Measurements from ENCODE around the gene KLF3.

Gene KLF3

DNA sequence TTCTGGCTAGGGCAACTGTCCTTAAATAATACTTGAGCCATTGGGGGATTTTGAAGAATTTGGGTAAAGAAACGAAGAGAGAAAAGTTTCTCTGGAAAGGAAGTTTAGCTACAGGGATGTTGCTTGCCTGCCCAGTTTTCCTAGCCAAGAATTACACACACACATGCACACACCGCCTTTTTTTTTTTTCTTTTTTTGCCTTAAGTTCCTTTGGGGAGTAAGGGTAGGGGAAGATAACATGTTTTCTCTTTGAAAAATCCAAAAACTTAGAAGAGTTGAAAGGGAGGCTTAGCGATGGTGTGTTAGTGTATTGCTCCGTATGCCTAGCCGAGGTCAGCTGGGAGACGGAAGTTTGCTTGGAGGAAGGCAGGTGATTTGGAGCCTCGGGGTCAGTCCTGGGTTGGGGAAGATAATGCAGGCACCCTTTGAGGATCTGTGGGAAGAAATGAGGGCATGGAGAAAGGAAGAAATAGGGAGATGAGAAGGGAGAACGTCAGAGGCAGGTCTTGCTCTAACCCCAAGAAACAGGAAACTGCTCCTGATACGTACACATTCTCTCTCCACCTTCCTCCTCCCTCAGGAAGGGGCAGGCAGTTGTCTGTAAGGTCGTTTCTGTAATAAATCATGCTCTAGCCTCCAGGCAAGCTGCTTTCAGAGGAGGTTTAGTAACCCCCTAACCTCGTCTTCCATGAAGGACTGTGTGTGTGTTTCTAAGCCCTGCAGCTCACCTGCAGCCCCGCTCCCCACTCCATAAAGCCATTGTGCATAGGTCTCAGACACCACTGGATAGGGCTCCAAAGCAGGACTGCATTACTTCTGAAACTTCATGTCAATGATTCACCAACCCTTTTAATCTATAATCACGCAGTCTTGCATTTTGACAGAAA, 10.5 kb downstream of the KLF3 start:
- DNase-seq (ENCODE audit: low spot score) = peak; percentile 67

DNA sequence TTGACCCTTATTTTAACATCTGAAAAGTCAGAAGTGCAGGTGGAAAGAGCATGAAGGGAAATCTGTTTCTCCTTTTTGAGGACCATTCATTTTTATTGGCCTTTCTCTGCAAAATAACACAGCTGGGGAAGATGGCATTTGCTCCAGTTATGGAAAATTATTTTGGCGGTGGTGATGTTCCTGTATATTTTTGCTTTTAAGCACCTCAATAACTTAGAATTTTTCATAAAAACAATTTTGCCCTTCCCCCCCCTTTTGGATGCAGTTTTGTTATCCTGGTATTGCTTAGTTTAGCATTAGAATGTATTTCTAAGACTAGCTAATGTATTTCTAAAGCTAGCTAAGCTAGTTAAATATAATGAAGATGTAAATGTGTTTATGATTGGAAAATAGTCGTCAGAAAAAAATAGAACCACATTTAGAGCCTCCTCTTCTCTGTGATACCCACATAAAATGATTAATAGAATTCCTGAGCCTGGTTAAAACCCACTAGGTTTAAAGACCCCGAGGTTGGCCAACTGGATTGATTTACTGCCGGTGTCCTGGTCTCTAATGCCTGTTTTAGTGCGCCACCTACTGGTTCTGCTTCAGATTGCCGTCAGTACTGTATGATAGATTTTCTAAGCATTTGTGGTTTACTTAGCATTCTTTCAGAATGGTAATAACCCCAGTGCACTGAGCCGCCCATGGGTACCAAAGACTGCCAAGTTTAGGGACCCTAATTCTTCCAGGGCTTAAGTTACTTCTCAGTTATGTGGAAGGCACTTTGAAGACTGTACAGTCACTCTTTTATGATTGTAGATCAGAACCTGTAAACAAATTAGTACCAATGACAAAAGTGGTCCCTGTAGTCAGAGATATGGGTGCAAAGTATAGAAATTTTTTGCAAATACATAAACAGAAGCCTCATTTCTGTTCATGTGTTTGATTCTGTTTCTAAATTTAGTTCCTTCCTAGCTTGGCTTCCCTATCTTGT, 11.4 kb downstream of the KLF3 start:
- DNase-seq (ENCODE audit: low spot score) = peak; percentile 94

DNA sequence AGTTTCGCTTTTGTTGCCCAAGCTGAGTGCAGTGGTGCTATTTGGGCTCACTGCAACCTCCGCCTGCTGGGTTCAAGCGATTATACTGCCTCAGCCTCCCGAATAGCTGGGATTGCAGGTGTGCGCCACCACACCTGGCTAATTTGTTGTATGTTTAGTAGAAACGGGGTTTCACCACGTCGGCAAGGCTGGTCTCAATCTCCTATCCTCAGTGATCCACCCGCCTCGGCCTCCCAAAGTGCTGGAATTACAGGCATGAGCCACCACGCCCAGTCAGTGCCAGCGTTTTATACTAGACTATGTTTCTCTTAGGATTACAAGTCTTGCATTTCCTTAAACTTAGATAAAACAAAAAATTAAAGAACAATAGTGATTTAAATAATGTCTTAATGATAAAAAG, 13.0 kb downstream of the KLF3 start:
- no peak for DNase-seq (ENCODE audit: low spot score)

DNA sequence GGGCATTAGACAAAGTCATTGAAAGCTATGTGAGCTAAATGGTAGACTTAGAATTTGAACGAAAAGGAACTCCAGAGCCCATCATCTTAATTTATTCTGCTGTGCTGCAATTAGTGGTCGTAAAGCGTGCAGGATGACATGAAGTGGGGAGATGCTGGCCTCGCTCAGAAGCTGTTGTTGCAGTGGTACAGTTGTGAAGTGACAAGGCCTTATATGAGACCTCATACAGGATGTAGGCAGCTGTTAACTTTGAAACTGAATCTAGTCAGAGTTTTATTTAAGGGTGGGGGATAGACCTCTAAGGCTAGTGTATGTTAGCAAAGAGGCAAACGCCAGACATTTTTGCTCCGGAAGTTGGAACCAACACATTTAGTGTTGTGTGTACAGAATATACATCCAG, 13.4 kb downstream of the KLF3 start:
- DNase-seq (ENCODE audit: low spot score) = no peak

DNA sequence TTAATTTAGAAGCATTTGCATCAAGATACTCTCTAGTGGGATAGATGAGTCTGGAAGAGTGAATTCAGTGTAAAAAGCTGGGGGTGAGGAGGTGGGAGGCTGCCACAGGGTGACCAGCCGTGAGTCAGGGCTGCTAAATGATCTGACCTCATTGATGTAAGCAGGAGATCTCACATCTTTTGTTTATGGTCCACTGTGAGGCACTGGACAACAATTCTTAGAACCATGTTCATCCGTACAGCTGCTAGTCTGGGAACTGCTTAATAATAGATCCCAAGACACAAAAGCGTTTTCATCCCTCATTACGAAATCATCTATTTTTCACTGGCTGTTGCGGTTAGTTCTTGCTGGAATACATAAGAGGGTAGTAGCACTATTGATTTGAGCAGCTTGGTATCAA, 14.1 kb downstream of the KLF3 start:
- DNase-seq (ENCODE audit: low spot score) = no peak

DNA sequence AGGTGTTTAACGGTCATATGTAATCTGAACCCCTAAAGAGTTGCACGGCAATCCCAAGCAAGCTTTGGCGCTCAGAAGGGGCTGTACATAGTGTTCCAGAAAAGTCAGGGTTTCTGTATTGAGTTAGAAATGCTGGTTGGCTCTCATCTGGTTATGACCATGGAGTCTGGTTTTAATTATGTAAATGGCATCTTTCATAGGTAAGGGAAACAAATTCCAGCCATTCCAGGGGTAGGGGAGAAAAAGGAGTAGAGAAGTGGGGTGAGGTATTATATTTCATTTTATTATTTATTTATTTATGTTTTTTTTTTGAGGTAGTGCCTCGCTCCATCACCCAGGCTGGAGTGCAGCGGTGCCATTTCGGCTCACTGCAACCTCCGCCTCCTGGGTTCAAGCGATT, 15.9 kb downstream of the KLF3 start:
- DNase-seq (ENCODE audit: low spot score) = no peak

DNA sequence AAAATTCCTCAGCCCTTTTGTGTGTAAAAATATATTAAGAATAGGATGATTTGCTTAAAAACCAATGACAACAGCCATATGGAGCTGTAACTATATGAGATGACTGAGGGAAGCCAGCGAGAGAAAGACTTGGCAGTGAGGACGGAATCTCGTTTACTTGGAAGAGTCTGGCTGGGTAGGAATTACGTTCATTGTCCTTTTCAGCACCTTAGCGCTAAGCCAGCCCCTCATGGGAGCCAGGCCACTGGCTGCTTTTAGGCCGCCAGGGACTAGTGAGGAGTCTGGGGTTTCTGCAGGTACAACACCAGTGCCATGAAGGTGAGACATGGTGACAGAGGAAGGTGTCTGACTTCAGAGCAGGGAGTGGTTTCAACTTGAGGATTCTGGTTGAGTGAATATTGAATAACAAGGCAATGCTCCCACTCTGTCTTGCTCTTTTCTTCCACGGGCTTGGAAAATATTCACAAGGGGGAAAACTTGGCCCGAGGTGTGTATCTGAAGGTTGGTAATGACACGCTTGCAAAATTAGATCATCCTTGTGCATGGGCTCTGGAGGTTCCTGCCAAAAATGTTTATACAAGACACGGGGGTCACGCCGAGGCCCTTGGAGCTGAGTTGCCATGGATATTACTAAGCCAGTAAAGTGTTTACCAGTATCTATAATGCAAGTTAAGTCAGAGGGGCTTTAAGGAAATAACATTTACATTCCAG, 17.4 kb downstream of the KLF3 start:
- no peak for DNase-seq (ENCODE audit: low spot score)

DNA sequence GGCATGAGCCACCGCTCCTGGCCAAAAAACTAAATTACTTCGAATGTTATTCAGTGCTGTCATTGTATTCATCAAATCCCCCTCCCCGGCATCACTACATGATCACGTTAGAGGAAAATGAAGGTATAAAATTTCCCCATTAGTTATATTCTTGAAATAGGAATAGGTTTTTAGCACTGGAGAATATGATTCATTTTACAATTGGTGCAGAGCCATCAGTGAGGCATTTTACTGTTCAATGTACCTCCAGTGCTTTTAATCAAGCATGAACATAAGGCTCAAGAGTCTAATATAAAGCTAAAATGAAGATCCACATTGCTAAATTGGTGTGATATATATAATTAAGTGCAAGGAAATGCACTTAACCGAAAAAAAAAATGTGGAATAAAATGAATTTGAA, 18.3 kb downstream of the KLF3 start:
- no peak for DNase-seq (ENCODE audit: low spot score)

DNA sequence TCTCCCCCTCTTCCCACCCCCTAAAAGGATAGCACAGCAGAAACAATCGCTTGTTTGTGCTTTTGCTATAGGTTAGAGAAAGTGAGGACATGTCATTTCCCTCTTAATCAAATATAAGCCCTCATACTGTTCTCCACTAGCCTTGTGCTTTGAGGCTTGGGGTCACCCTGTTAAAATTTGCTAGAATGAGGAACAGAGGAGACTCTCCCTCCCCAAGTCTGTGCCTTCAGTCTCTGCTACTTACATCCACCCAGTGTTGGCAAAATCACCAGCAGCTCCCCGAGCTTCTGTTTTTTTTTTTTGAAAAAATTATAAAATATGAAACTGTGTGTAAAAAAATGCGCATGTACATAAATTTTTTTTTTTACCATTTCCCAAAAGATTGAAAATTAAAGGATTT, 19.3 kb downstream of the KLF3 start:
- DNase-seq (ENCODE audit: low spot score) = no peak

DNA sequence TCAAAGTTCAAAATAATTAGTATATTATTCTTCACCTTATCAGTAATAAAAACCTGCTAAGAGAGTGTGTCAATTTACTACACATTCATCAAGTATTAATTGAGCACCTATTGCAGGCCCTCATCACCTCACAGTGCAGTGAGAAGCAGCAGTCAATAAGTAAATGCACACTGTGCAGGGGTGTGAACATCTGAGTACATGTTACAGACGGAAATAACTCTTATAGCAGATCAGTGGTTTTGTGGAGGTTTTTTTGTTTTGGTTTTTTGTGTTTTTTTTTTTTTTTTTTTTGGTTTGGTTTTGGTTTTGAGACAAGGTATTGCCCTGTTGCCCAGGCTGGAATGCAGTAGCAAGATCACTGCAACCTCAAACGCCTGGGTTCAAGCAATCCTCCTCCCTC, 20.3 kb downstream of the KLF3 start:
- DNase-seq (ENCODE audit: low spot score) = no peak

DNA sequence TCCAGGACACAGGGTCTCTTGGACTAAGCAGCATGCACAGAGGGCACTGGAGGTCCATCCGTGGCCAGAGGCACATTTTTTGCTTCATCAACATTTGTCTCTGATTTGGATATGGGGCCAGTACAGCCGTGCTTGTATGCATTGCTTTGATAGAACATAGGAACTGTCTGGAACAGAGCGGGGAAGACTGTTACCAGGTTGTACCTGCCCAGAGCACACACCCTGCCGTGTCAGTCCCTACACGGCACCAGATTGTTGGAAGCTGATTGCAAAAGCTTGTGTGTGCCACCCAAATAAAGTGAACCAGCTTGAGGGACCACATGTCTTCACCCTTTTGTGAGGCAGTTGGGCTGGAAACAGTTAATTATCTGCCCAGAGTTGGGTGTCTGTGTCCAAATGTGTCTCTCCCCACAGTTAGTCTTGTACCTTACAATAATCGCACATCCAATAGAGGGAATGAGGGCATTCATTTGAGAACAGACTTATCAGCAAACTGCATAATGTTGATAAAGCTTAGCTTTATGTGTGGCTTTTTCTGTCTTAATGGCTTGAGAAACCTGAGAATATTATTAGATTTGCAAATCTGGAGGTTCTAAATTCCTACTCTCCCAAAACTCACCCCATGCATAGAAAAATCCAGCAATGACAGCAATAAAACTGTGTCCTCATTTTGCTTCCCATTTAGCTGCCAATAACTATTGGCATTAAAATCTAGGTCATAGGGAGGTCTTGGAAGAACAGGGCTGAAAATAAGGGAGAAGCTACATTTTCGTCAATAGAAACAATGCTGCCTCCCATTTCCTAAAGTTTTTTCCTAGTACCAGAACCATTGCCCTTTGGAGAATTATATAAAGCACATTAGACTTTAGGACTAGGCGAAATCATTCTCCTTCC, 21.2 kb downstream of the KLF3 start:
- DNase-seq (ENCODE audit: low spot score) = no peak

DNA sequence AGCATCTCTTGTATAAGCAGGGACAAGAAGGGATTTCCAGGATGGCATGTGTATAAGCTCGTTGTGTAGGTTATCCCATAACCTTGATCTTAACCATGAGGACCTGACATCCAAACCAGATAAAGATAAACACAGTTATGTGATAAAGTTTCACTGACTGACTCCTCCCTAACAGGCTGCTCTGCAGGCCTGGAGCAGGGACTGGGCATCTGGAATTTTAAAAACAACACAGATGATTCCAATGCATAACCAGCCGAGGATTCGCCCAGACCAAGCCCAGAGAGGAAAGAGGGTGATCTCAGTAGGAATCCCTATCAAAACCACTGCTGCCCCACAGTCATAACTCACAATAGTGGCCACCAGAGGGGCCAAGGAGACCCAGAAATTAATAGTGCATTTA, 22.7 kb downstream of the KLF3 start:
- DNase-seq (ENCODE audit: low spot score) = no peak

DNA sequence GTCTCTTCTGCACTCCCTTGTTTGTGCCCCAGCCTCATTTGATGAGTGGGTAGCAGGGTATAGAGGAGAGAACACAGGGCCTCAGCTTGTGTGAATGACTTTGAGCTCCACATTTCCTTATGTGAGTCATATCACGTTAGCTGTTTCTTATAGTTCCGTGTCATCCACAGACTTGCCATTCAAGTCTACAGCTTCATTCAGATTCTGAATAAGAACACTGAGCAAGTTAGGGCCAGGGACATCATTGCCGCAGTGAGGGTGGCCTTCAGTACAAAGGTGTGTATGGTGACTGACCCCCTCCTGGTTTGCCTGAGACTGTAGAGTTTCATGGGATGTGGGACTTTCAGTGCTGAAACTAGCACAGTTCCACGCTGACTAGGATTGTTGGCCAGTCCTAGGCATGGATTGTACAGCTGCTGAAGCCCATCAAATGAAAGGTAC, 23.6 kb downstream of the KLF3 start:
- DNase-seq (ENCODE audit: low spot score) = no peak

DNA sequence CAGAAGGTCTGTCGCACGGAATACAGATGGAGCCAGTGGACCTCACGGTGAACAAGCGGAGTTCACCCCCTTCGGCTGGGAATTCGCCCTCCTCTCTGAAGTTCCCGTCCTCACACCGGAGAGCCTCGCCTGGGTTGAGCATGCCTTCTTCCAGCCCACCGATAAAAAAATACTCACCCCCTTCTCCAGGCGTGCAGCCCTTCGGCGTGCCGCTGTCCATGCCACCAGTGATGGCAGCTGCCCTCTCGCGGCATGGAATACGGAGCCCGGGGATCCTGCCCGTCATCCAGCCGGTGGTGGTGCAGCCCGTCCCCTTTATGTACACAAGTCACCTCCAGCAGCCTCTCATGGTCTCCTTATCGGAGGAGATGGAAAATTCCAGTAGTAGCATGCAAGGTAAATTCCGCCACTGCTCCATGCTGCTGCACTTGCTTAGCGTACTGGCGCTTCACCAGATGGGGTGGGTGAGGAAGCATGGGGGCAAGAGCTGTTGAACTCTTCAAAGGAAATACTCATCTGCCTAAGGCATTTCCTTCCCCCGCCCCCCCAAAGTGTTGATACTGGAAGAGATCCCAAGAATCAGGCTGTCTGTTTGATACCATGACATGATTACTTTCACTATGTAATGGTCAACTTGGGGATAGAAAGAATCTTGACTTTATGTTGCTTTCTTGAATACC, 24.8 kb downstream of the KLF3 start:
- no peak for DNase-seq (ENCODE audit: low spot score)

DNA sequence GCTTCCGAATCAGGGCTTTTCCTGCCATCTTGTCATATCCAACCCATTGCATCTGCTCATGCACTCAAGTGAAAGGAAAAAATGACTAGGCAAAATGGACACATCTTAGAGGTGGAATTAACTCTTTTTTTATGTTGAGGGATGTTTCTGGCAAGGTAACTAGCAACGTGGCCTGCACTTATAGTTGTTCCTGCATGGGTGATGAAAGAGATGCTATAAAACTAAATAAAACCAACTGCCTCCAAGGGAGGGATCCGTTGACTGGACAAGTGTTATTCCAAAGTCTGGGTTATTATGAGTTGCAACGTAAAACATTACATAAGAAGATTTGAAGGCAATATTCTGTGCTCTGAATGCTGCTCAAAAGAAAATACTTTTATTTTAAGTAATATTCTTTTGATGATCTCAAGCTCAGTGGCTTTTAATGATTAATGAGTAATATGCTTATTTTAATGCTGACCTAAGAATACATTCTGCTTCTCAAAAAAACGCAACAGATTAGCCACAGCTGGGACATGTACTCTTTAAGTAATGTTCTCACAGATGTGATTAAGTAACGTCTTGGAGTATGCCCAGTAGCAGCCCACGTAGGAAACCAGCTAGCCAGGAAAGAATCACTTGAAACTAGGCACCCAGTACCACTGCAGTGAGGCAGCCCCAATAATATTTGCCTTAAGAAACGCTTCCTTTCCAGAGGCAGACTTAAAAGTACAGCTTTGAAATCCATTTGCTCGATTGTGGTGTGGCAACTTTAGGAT, 27.4 kb downstream of the KLF3 start:
- DNase-seq (ENCODE audit: low spot score) = no peak

DNA sequence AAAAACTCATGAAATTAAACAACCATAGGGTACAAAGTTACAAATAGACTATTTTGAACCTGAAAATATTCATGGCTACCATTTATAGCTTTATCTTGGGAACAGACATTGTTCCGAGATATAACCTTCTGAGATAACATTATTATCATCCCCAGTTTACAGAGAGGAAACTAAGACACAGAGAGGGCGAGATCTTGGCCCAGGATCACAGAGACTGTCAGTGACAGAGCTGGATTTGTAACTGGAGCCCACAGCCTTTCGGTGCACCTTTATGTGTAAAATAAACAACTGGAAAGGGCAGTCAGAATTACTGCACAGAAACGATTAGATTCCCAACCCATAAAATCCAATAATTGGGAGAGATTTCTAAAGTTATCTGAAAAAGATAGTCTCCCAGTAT, 28.4 kb downstream of the KLF3 start:
- no peak for DNase-seq (ENCODE audit: low spot score)

DNA sequence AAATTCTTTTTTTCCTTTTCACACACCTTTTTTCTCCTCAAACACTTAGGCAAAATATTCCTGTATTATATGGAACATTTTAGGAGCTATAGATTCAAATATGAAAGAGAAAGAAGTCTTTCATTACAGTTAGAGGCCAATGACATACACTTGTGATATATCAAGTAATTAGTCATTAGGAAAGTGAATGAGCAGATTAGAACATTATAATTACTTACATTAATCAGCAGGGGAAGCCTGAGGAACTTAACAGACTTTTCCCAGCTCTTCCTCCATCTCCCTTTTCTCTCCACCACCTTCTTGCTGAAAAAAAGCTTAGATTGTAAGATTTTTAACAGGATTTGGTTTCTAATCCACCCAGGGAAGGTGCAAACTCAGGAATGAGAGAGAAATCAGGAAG, 29.6 kb downstream of the KLF3 start:
- DNase-seq (ENCODE audit: low spot score) = peak; percentile 5

DNA sequence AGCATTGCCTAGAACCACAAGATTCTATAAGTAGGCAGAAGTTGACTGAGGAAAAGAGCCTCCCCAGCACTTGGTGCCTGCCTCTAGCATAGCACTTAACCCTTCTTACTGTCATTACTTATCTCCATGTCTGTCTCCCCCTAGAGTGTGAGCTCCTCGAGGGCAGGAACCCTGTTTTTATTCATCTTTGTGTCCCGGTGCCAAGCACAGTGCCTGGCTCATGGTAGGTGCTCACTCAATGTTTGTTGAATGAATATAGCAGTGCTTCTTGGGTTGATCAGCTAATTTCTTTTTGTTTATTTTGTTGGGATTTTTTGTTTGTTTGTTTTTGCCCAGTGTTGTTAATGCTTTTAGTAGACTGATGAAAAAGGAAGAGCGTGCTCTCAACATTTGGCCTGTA, 30.3 kb downstream of the KLF3 start:
- DNase-seq (ENCODE audit: low spot score) = peak; percentile 30

DNA sequence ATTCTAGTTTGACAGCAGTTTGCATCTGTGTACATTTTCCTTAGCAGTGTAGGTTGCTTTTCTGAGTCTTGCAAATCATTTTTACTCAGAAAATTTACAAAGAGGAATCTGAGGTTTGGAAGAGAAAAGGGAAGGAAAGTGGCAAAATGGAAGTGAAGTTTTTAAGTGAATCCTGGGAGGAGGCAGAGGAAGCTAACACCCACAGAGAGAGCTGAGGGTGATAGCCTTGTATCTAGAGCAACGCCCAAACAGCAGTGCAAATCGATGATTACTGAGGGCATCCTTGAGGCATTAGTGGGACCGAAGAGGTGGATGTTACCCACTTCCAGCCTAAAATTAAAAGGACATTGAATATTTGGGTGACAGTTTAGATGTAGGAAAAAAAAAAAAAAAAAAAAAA, 31.8 kb downstream of the KLF3 start:
- peak; percentile 56 for DNase-seq (ENCODE audit: low spot score)

DNA sequence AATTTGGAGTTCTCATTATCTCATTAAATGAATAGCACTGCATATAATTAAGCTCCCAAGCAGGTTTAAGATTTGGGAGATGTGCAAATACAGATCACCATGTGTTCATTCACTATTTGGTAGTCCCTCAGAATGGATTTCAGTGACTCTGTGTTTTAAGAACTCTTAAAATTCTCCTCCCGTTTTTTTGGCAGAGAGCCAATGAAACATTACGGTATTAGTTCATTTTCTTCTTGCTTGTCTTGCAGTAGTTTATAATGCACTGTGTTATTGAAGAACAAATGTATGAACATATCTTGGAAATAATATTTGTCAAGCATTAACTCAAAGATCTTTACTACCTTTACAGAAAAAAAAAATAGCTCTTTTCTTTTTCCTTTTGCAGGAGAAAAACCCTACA, 32.7 kb downstream of the KLF3 start:
- DNase-seq (ENCODE audit: low spot score) = peak; percentile 68

Data from hematopoietic multipotent progenitor cell treated with erythropoietin and hydrocortisone succinate and interleukin-3 and kit ligand, for 17 days (in vitro differentiated cells).